NCI-H2171 (cell line): ENCODE data around the gene FGFRL1.
"Not testable (repeated sequence)": the region's sequence is repeated elsewhere in the genome, so short reads cannot be mapped to it uniquely, and the experiment has no call there.

Experiments used
- DNase-seq: peaks from one replicate; lab custom pipeline; 2025; lab: John Stamatoyannopoulos, UW

Gene FGFRL1

GRCh38 chr4:992297-993110 is 18.9 kb upstream of the FGFRL1 start:
- no peak for DNase-seq

DNA sequence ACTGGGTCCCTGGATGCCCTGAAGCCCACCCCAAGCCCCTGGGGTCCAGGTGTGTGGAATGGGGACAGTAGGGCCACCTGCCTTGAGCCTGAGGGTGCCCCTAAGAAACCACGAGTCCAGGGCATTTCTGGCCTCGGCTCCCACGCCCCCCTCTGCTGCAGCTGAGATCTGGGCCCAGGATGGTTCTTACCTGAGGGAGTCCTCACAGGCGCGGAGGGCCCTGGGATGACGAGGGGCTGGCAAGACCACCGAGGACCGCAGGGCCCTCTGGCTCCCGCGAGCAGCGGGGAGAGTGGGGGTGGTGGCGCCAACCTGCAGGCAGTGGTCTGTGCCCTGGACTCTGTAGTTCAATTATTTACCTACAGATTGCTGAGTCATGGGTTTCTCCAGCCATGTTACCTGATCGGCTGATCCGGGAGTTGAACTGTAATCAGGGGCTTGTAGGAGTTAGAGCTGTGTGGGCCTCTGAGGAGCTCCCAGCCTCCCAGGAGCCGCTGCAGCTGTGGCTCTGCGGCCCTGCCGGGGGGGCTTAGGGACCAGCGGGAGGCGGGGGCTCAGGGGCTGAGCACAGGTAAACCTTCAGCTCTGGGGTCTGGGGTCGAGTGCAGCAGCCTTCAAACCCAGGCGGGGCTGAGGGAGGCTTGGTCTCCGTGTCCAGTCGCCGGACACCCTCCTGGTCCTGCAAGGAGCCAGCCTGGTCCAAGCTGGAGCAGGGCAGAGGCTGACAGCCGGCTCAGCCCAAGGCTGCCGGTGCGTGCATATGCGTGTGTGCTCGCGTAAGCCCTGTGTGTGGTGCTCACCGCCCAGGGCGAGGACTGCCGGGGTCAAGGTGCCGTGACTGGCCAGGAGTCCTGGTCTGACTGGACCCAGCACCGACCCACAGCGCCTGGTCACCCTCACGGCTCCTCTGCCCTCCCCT is 18.1 kb upstream of the FGFRL1 start, which contains the start of gene SLC26A1:
Gene SLC26A1 (minus strand): TSS at position 294 of the 919 bp plus-strand sequence. CDS start 1,701 bp downstream, outside the sequence.
- DNase-seq, result no peak

GRCh38 chr4:995311-996026 is 16.0 kb upstream of the FGFRL1 start:
- DNase-seq, result no peak

DNA sequence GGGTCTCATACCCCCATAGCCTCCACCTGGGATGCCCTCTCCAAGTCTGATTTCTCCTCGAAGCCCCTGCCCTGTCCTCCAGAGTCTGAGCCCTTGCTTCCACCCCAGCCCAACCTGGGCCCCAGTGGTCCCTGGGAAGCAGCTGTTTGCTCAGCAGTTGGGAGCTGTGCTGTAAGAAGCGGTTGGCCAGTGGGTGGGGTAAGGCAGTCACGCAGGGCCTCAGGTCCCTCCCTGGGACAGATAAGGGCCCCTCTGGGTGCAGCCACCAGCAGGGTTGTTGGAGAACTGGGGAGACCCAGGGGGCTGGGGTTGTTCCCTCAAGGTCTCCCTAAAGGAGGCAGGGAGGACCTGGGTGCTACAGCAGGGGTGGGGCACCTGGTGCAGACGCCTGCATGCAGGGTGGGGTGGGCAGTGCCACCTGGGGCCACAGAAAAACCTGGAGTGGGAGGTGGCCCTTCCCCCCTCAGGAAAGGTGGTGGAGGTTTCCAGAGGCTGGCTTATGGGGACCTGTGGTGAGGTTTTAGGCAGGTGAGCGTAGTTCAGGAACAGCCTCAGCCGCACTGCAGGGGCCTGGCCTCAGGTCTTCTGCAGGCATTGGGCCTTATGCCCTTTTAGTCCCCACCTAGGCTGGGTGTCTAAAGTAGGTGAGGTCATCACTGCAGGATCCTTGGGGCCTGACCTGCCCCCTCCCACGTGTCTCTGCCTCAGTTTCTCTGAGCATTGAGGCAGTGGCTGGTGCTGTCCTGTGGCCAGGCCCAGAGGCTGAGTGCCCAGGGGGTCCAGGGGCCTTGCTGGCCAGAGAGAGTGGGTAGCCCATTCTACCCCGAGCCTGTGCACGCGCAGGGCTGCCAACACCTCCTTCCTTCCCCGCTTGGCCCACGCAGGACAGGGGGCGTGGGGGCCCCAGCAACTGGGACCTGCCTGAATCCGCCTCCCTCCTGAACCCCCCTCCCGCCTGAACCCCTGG is 15.1 kb upstream of the FGFRL1 start:
- DNase-seq, result no peak

DNA sequence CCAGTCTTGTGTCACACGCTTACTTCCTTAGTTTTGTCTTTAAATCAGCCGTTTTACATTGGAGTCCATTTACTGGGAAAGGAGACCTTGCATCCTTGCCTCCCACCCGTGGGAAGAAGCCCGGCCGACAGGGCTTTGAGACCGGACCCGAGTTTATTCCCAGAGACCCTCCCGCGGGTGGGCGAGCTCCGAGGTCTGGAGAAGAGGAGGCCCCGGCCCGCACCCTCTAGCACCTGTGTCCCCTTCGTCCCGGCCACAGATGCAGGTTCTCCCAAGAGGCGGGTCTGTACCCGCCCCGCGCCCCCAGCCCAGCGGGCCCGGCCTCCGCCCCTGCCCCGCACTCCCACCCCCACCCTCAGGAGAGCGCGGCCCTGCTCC is 14.4 kb upstream of the FGFRL1 start:
- DNase-seq, result no peak

GRCh38 chr4:997375-998071 is 13.9 kb upstream of the FGFRL1 start:
- DNase-seq, result no peak

DNA sequence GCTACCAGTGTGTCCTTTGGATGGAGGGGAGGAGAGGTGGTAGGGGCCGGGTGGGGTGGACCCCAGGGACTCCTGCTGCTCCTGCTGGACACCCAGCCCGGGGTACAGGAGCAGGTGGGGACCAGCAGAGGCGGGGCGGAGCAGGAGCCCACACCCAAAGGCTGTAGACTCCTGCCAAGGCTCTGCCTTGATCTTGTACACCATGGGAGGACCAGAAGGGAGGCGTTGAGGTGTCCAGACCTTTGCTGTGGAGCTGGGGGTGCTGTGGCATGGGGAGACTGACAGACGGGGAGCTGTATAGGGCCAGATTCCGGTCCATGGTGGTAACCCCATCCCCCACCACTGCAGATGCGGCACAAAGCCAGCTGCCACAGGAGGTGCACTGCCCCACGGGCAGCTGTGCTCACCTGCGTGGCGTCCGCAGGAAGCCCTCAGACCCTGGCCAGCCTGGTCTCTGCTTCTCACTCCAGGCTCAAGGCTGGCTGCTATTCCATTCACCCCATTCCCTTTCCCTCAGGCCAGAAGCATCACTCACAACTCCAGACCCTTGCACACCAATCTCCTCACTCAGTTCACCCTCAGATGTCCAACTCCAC is 13.2 kb upstream of the FGFRL1 start:
- no peak for DNase-seq

DNA sequence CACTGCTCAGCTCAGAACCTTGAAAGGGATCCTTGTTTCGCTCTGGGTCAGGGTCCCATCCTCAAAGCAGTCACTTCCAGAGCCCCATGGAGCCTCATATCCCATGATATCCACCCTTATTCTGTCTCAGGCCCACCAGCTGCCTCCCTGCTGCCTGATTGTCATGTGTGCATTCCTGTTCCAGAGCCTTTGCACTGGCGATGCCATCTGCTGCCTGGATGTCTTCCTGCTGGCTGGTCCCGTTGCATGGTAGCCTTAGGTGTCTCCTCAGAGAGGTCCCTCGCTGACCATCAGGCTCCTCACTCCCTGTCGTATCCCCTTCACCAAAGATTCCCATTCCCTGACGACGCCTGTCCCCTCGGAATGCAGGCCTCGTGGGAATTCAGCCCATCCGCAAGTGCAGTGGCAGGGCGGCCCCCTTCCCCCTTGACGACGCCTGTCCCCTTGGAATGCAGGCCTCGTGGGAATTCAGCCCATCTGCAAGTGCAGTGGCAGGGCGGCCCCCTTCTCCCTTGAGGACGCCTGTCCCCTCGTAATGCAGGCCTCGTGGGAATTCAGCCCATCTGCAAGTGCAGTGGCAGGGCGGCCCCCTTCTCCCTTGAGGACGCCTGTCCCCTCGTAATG is 12.1 kb upstream of the FGFRL1 start:
- DNase-seq, result not testable (repeated sequence)

DNA sequence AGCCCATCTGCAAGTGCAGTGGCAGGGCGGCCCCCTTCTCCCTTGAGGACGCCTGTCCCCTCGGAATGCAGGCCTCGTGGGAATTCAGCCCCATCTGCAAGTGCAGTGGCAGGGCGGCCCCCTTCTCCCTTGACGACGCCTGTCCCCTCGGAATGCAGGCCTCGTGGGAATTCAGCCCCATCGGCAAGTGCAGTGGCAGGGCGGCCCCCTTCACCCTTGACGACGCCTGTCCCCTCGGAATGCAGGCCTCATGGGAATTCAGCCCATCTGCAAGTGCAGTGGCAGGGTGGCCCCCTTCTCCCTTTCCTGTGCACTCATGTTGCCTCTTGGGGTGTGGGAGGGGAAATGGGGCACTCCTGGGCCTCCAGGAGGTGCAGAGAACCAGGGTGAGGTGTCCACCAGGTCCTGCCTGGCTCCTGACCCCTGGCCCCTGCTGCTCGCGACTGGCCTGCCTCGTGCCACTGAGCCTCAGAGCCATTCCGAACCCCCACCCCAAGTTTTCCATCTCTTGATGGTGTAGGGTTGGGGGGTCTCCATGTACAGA is 11.5 kb upstream of the FGFRL1 start:
- no peak for DNase-seq

GRCh38 chr4:1000686-1001260 is 10.7 kb upstream of the FGFRL1 start:
- no peak for DNase-seq

DNA sequence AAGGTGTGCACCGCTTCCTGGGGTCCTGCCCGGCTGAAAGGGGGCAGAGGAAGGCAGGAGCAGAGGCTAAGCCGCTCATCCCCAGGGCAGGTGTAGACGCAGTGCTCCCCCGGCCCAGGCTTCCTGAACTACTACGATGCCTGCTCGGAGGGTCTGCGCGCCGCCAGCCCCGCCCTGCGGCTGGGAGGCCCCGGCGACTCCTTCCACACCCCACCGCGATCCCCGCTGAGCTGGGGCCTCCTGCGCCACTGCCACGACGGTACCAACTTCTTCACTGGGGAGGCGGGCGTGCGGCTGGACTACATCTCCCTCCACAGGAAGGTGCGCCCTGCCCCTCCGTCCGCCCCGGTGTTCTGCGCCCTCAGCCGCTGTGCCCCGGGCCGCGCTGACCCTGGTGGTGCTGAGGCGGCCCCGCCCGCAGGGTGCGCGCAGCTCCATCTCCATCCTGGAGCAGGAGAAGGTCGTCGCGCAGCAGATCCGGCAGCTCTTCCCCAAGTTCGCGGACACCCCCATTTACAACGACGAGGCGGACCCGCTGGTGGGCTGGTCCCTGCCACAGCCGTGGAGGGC is 9.8 kb upstream of the FGFRL1 start:
- DNase-seq, result no peak

GRCh38 chr4:1002131-1002630 is 9.2 kb upstream of the FGFRL1 start:
- no peak for DNase-seq

DNA sequence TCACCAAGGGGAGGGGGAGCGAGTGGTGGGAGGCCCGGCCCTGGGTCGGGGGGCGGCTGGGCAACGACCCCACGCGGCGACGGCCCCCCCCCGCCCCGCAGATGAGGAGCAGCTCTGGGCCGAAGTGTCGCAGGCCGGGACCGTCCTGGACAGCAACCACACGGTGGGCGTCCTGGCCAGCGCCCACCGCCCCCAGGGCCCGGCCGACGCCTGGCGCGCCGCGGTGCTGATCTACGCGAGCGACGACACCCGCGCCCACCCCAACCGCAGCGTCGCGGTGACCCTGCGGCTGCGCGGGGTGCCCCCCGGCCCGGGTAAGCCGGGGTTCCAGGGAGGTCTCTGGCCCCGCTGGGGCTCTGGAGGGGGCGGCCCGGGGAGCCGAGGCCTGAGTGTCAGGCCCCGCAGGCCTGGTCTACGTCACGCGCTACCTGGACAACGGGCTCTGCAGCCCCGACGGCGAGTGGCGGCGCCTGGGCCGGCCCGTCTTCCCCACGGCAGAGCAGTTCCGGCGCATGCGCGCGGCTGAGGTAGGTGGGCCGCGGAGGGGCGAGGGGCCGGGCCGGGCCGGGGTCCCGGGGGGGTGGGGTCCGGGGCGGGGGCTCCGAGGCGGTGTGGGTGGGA is 8.7 kb upstream of the FGFRL1 start:
- DNase-seq, result no peak

DNA sequence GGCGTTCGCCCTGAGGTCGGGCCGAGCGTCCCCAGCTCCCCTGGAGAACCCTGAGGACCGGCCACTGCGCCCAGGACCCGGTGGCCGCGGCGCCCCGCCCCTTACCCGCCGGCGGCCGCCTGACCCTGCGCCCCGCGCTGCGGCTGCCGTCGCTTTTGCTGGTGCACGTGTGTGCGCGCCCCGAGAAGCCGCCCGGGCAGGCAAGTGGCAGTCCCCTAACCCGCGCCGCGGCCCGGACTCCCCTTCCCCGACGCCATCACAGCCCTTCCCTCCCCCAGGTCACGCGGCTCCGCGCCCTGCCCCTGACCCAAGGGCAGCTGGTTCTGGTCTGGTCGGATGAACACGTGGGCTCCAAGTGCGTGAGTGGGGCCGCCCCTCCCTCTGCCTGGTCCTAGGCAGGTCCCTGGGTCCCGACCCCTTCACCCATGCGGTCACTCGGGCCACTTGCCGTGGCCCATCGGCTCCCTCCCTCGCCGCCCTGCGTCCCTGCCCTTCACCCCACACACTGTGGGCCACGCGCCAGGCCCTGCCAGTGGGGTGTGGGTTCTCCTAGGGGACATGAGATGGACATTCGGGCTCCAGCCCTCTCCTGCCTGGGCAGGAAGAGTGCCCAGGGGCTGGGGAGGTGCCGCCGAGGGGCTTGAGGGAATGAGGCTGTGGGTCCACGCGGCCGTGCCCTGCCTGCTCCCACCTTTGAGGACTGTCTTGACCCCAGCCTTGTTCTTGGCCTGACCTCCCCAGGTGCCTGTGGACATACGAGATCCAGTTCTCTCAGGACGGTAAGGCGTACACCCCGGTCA is 8.0 kb upstream of the FGFRL1 start:
- no peak for DNase-seq

GRCh38 chr4:1004071-1004418 is 7.4 kb upstream of the FGFRL1 start:
- no peak for DNase-seq

DNA sequence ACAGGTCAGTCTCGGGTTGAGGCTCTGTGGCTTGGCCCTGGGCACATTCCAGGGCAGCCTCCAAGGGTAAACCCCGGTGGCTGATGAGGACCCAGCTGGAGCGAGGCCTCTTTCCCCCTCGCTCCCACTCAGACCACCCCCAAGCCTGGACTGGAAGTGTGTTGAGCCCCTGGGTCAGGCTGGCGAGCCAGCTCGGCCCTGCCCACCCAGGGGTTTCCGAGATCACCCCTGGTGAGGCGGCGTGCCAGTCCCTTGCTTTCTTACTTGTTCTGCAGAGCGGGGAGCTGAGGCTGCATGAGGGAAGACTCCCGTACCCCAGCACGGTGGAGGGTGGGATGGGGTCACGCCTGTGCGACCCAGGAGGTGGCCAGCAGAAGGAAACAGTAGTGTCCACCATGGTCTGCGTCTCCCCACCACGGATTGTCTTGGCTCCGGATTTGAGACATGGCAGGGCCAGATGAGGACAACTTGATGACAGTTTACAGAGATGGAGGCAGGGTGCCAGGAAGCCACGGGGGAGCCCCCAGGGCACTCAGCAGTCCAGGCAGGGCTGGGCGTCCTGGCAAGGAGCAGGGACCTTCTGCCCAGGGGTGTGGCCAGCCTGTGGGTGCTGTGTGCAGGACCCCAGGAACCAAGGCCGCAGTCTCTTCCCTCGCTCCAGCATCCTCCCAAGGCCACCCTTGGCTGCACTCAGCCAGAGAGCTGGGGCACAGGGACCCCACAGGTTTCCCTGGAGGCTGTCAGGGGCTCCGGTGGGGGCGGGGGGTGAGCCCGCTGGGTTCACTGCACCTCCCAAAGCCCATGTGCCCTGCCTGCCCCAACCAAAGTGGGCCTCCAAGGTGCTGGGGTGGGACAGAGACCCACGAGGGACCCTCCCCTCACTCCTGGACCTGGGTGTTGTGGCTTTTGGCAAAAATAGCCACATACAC is 6.6 kb upstream of the FGFRL1 start:
- no peak for DNase-seq
